ENCODE results near the gene ZSWIM3. TPM values are rescaled to one million over a fixed set of nuclear protein-coding genes. Genes with fewer than 3 reads are reported as not detected.
"Not testable (repeated sequence)": the region's sequence is repeated elsewhere in the genome, so short reads cannot be mapped to it uniquely, and the experiment has no call there.

Gene ZSWIM3
- total RNA-seq, 6 experiments from 2014 or later: 1.7 to 2.7 (median 1.9) TPM

DNA sequence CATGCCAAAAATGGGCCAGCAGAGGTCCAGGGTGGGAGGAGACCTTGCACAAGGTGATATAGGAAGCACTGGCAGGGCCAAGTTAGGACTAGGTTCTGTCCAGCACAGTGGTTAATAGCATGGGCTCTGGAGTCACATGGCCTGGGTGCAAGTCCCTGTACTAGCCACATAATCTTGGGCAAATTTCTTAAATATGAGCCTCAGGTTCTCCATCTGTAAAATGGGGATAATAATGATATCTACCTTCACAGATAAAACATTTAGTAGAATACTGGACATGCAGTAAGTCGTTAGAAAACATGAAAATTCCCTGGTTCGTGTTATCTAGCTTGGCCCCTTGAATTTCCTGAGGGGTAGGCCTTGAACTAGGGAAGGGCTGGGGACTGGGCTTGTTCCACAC, 39.9 kb downstream of the ZSWIM3 start:
- intact Hi-C loops (cut with DNase I): loop anchor here in 1 of 2 donors (10.0 kb wide), 1 partner anchor 48 kb away; no protein-coding TSS in a partner anchor
- H3K27ac ChIP-seq: no peak overlapping the region
- 71% methylated on average over 2 of the region's 2 CpGs for WGBS (ENCODE audit: insufficient coverage, low coverage, low lambda C conversion rate, missing lambda C conversion rate)
- no peak for DNase-seq
- H3K36me3 ChIP-seq: peaks cover 0 to 38% (median 19%) of the 10 kb centered on the region in 4 donors
- TF ChIP-seq, protein P1, sequence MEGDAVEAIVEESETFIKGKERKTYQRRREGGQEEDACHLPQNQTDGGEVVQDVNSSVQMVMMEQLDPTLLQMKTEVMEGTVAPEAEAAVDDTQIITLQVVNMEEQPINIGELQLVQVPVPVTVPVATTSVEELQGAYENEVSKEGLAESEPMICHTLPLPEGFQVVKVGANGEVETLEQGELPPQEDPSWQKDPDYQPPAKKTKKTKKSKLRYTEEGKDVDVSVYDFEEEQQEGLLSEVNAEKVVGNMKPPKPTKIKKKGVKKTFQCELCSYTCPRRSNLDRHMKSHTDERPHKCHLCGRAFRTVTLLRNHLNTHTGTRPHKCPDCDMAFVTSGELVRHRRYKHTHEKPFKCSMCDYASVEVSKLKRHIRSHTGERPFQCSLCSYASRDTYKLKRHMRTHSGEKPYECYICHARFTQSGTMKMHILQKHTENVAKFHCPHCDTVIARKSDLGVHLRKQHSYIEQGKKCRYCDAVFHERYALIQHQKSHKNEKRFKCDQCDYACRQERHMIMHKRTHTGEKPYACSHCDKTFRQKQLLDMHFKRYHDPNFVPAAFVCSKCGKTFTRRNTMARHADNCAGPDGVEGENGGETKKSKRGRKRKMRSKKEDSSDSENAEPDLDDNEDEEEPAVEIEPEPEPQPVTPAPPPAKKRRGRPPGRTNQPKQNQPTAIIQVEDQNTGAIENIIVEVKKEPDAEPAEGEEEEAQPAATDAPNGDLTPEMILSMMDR (IDR thresholded peaks at IDR 0.05): no peak
- TF ChIP-seq POLR2A (IDR thresholded peaks at IDR 0.05): no peak
- H3K4me3 ChIP-seq: no peak overlapping the region
- H3K4me1 ChIP-seq: peaks cover 0 to 13% (median 0%) of the 10 kb centered on the region in 4 donors
- no peaks in the 10 kb centered on the region for H3K9me3 ChIP-seq
- no peak for ATAC-seq
- no peaks in the 10 kb centered on the region for H3K27me3 ChIP-seq

DNA sequence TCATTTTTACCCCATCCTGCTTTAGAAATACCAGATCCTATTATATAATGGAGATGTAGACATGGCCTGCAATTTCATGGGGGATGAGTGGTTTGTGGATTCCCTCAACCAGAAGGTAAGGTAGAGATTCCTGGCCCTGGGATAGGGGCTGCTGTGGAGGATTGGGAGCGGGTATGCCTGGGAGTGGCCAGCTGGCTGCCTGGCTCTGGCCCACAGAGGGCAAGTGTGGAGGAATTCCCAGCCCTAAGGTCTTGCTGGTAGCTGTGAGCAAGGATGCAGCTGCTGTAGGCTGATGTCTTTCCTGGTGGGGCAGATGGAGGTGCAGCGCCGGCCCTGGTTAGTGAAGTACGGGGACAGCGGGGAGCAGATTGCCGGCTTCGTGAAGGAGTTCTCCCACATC, 40.3 kb downstream of the ZSWIM3 start:
- ATAC-seq (no peak), DNase-seq (no peak)
- peaks cover 0 to 38% (median 19%) of the 10 kb centered on the region in 4 donors for H3K36me3 ChIP-seq
- no peak overlapping the region for H3K4me3 ChIP-seq
- no peak for TF ChIP-seq POLR2A (IDR thresholded peaks at IDR 0.05)
- TF ChIP-seq, protein P1 (IDR thresholded peaks at IDR 0.05): no peak
- intact Hi-C loops (cut with DNase I): loop anchor here in 1 of 2 donors (10.0 kb wide), 1 partner anchor 47 kb away; no protein-coding TSS in a partner anchor
- no peaks in the 10 kb centered on the region for H3K27me3 ChIP-seq
- H3K27ac ChIP-seq: no peak overlapping the region
- 100% methylated on average over 6 of the region's 7 CpGs for whole genome bisulfite sequencing (ENCODE audit: insufficient coverage, low coverage, low lambda C conversion rate, missing lambda C conversion rate)
- peaks cover 0 to 9% (median 0%) of the 10 kb centered on the region in 4 donors for H3K4me1 ChIP-seq
- H3K9me3 ChIP-seq: no peaks in the 10 kb centered on the region

DNA sequence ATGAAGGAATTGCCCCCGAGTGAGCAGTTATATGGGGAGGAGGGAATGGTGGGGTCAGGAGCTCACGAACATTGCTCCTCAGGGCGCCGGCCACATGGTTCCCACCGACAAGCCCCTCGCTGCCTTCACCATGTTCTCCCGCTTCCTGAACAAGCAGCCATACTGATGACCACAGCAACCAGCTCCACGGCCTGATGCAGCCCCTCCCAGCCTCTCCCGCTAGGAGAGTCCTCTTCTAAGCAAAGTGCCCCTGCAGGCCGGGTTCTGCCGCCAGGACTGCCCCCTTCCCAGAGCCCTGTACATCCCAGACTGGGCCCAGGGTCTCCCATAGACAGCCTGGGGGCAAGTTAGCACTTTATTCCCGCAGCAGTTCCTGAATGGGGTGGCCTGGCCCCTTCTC, 40.9 kb downstream of the ZSWIM3 start:
- Histone ChIP-seq H3K36me3 (peaks cover 0 to 38% (median 19%) of the 10 kb centered on the region in 4 donors), H3K4me3 (no peak overlapping the region), H3K4me1 (peaks cover 0 to 3% (median 0%) of the 10 kb centered on the region in 4 donors), H3K27ac (no peak overlapping the region), H3K9me3 (no peaks in the 10 kb centered on the region), H3K27me3 (no peaks in the 10 kb centered on the region)
- intact Hi-C loops (cut with DNase I): loop anchor here in 1 of 2 donors (10.0 kb wide), 1 partner anchor 47 kb away; no protein-coding TSS in a partner anchor
- ATAC-seq (no peak), DNase-seq (no peak)
- 100% methylated on average over 1 of the region's 12 CpGs for WGBS (ENCODE audit: insufficient coverage, low coverage, low lambda C conversion rate, missing lambda C conversion rate)
- TF ChIP-seq, protein P1 (IDR thresholded peaks at IDR 0.05): no peak
- TF ChIP-seq POLR2A (IDR thresholded peaks at IDR 0.05): no peak

DNA sequence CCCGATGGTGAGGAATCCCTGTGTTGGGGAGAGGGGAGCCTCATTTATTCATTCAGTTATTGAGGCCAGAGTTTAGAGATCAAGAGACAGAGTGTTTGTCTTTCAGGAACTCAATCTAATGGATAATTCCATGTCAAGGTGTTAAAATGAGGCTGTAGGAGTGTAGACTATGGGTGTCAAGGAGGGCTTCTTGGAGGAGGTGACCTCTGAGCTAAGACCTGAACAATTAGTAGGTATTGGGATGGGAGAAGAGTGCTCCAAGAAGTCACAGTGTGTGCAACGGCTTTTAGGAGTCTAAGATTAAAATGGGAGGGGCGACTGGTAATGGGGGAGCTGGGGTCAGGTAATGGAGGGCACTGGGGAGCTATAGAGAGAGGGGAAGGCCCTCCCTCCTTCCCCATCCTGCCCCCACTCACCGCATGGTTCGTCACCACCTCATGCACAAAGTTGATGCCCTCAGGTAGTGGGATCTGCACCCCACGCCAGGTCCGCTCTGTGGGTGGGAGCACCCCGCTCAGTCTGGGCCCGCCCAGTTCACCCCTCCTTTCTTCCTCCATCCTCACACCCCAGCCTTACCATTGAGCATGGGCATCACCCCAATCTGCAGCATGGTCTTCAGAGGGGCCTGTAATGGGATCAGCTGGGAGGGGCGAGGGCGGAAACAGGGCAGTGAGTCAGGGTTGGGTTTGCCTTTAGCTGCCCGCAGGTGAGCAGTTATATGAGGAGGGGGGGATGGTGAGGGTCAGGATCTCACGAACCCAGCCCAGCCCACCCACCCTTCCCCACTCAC, 41.8 kb downstream of the ZSWIM3 start:
- ATAC-seq (peak in 1 of 4 donors; percentile 7), DNase-seq (no peak)
- 78% methylated on average over 3 of the region's 13 CpGs for WGBS (ENCODE audit: insufficient coverage, low coverage, low lambda C conversion rate, missing lambda C conversion rate)
- Histone ChIP-seq H3K4me1 (no peaks in the 10 kb centered on the region), H3K27ac (no peak overlapping the region), H3K27me3 (no peaks in the 10 kb centered on the region), H3K9me3 (no peaks in the 10 kb centered on the region), H3K4me3 (no peak overlapping the region), H3K36me3 (peaks cover 0 to 31% (median 16%) of the 10 kb centered on the region in 4 donors)
- intact Hi-C loops (cut with DNase I): loop anchor here in 1 of 2 donors (10.0 kb wide), 1 partner anchor 46 kb away; no protein-coding TSS in a partner anchor
- TF ChIP-seq, protein P1 (IDR thresholded peaks at IDR 0.05): no peak
- TF ChIP-seq POLR2A (IDR thresholded peaks at IDR 0.05): no peak

DNA sequence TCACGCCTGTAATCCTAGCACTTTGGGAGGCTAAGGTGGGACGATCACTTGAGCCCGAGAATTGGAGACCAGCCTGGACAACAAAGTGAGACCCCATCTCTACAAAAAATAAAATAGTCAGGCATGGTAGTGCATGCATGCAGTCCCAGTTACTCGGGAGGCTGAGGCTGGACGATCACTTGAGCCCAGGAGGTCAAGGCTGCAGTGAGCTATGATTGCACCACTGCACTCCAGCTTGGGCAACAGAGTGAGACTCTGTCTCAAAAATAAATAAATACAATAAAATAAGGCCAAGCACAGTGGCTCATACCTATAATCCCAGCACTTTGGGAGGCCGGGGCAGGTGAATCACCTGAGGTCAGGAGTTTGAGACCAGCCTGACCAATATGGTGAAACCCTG, 43.9 kb downstream of the ZSWIM3 start:
- H3K4me3 ChIP-seq; DNase-seq; ATAC-seq; H3K27me3 ChIP-seq; H3K9me3 ChIP-seq; H3K4me1 ChIP-seq; H3K27ac ChIP-seq; intact Hi-C loops (cut with DNase I): not testable (repeated sequence)
- 39% methylated on average over 3 of the region's 6 CpGs for WGBS (ENCODE audit: insufficient coverage, low coverage, low lambda C conversion rate, missing lambda C conversion rate)
- H3K36me3 ChIP-seq: peaks cover 0 to 13% (median 8%) of the 10 kb centered on the region in 4 donors

Measured in right lobe of liver (tissue), 6 donors.